K562 (cell line): ENCODE results near the gene CTU1. TPM values are rescaled to one million over a fixed set of nuclear protein-coding genes. Genes with fewer than 3 reads are reported as not detected.

Experiments used
- ADNP ChIP-seq: fragments of 200-800 bp; sonication (Bioruptor generic); IDR thresholded peaks from 2 replicates; pipeline ENCODE4 v1.6.1; 2016; ENCODE audit warnings: missing genetic modification characterization, missing compliant biosample characterization
- CBX8 ChIP-seq: fragments of 200-600 bp; sonication (generic); IDR thresholded peaks from 2 replicates; pipeline ENCODE4 v1.6.1; 2012; ENCODE audit warnings: borderline replicate concordance, mixed run types, low read depth, mild to moderate bottlenecking, moderate library complexity, mixed read lengths, low read length, control low read depth, inconsistent platforms; ENCODE audit not compliant: poor library complexity, severe bottlenecking; ENCODE audit errors: extremely low read depth
- ESRRA ChIP-seq: fragments of 450-650 bp; IDR thresholded peaks from 2 replicates; pipeline ENCODE4 v1.6.1; 2014; ENCODE audit warnings: low read depth, mild to moderate bottlenecking, moderate library complexity, borderline replicate concordance
- EWSR1 ChIP-seq: fragments of 450-650 bp; IDR thresholded peaks from 2 replicates; pipeline ENCODE4 v1.6.1; 2018; ENCODE audit warnings: borderline replicate concordance, mild to moderate bottlenecking, low read depth, moderate library complexity; ENCODE audit not compliant: partially characterized antibody
- HLTF ChIP-seq: fragments of 450-650 bp; IDR thresholded peaks from 2 replicates; pipeline ENCODE4 v1.6.1; 2016
- HMG20B ChIP-seq: fragments of 250-450 bp; sonication (Bioruptor Pico); IDR thresholded peaks from 2 replicates; pipeline ENCODE4 v1.5.0; 2021; ENCODE audit warnings: mild to moderate bottlenecking
- LCOR ChIP-seq: sonication (generic); formaldehyde crosslinking; IDR thresholded peaks from 2 replicates; pipeline ENCODE4 v1.8.0; 2022; ENCODE audit warnings: mild to moderate bottlenecking, missing genetic modification reagents
- PRPF4 ChIP-seq: fragments of 200-400 bp; formaldehyde crosslinking; IDR thresholded peaks from one replicate; pipeline ENCODE4 v1.6.1; 2017; ENCODE audit warnings: low read length, low read depth, mild to moderate bottlenecking; ENCODE audit not compliant: insufficient read depth, poor library complexity, severe bottlenecking
- ZBTB7A ChIP-seq: IDR thresholded peaks from 2 replicates; pipeline ENCODE4 v1.6.1; 2011; ENCODE audit warnings: low read depth, mild to moderate bottlenecking, low read length, moderate library complexity, borderline replicate concordance; ENCODE audit not compliant: control insufficient read depth
- ZNF57 ChIP-seq: fragments of 450-650 bp; formaldehyde crosslinking; IDR thresholded peaks from 2 replicates; pipeline ENCODE4 v1.4.0; 2020; ENCODE audit warnings: mild to moderate bottlenecking, moderate library complexity
- ZNF589 ChIP-seq: fragments of 200-800 bp; sonication (Bioruptor generic); IDR thresholded peaks from 2 replicates; pipeline ENCODE4 v1.6.1; 2016; ENCODE audit warnings: low read depth, missing genetic modification characterization, missing compliant biosample characterization
- polyA plus RNA-seq, 8 experiments: library from polyadenylated mRNA; depleted of rRNA in 4 of 8; stranded (reverse) in 5 of 8; unstranded in 3 of 8; fragments of >200 nt; fragmentation: Nextera tagmentation in 2 of 8; fragmentation: Illumina TruSeq in 1 of 8; extraction: Ambion mirVana in 2 of 8; extraction: Trizol in 1 of 8; gene quantifications; 2 replicates each; pipeline versions ENCODE4 v1.2.1 to v1.2.3, GENCODE V29; 2011 to 2014; ENCODE audit warnings: inconsistent platforms in 1 of 8, missing spikeins in 1 of 8
- total RNA-seq, 7 experiments: library from RNA; depleted of rRNA in 6 of 7; stranded (reverse); fragments of >200 nt in 6 of 7; fragmentation: Illumina TruSeq in 2 of 7; extraction: Trizol in 2 of 7; gene quantifications; 2 replicates each; pipeline versions ENCODE4 v1.2.1 to v1.2.3, GENCODE V29; 2011 to 2021; ENCODE audit warnings: low replicate concordance in 1 of 7
- TF ChIP-seq, protein P1 (sequence below): fragments of 450-650 bp; IDR thresholded peaks from 2 replicates; pipeline ENCODE4 v1.6.1; 2017; ENCODE audit warnings: antibody characterized with exemption, mild to moderate bottlenecking
- TF ChIP-seq, protein P2 (sequence below), 2 experiments: fragments of 450-650 bp; conservative IDR thresholded peaks; 2 replicates each; pipeline ENCODE4 v1.6.1; 2017; ENCODE audit warnings: mild to moderate bottlenecking in 2 of 2, moderate library complexity in 2 of 2
- TF ChIP-seq, protein P3 (sequence below): sonication (generic); formaldehyde crosslinking; IDR thresholded peaks from 2 replicates; pipeline ENCODE4 v1.5.0; 2020; ENCODE audit warnings: missing genetic modification reagents
- TF ChIP-seq, protein P4 (sequence below): fragments of 450-650 bp; IDR thresholded peaks from 2 replicates; pipeline ENCODE4 v1.6.1; 2016; ENCODE audit warnings: mild to moderate bottlenecking
- TF ChIP-seq, protein P5 (sequence below): IDR thresholded peaks from 2 replicates; pipeline ENCODE4 v1.6.1; 2011; ENCODE audit not compliant: insufficient read length; ENCODE audit errors: extremely low read depth

Gene CTU1
- total and polyA plus RNA-seq, 9 of the 15 experiments (the other 6 are each of a cell fraction or from before 2014, with no cell fraction given), result 0.03 to 18.4 (median 2.3) TPM; not detected in 1

DNA sequence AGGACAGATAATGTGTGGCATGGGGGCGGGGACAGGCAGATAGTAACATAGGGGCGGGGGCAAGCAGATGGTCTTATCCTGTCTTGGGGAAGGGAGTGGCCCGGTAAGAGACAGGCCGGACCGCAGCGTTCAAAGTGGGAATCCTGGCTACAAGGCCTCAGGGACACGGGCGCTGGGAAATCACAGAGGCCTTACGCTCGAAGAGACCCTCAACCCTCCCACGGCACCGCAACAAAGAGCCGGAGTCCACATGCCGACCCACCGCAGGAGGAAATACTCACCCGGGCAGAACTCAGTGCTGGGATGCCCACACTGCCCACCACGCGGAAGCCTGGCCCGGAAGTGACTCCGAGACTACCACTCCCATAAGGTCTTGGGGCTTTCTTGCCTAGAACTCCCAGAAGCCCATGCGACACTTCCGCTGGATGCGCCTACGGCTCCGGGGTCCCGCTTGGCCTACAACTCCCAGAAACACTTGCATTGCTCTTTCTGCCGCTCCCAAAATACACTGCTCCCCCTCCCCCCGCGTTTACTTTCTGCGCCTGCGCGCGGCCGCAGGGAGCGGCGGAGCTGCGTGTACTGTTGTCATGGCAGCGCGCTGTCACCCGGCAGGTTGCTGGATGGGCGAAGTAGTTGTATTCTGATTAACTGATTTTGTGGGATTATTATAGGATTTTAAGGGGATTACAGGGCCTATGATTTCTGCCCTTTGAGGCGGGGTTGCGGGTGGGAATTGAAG lies at the start of gene CTU1 (continued):
- TF ChIP-seq, protein P1, sequence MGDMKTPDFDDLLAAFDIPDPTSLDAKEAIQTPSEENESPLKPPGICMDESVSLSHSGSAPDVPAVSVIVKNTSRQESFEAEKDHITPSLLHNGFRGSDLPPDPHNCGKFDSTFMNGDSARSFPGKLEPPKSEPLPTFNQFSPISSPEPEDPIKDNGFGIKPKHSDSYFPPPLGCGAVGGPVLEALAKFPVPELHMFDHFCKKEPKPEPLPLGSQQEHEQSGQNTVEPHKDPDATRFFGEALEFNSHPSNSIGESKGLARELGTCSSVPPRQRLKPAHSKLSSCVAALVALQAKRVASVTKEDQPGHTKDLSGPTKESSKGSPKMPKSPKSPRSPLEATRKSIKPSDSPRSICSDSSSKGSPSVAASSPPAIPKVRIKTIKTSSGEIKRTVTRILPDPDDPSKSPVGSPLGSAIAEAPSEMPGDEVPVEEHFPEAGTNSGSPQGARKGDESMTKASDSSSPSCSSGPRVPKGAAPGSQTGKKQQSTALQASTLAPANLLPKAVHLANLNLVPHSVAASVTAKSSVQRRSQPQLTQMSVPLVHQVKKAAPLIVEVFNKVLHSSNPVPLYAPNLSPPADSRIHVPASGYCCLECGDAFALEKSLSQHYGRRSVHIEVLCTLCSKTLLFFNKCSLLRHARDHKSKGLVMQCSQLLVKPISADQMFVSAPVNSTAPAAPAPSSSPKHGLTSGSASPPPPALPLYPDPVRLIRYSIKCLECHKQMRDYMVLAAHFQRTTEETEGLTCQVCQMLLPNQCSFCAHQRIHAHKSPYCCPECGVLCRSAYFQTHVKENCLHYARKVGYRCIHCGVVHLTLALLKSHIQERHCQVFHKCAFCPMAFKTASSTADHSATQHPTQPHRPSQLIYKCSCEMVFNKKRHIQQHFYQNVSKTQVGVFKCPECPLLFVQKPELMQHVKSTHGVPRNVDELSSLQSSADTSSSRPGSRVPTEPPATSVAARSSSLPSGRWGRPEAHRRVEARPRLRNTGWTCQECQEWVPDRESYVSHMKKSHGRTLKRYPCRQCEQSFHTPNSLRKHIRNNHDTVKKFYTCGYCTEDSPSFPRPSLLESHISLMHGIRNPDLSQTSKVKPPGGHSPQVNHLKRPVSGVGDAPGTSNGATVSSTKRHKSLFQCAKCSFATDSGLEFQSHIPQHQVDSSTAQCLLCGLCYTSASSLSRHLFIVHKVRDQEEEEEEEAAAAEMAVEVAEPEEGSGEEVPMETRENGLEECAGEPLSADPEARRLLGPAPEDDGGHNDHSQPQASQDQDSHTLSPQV, result peak; percentile 69
- TF ChIP-seq HMG20B, result no peak
- TF ChIP-seq LCOR, result 0 out of 2 replicates have a peak, but pooled peaks have one; percentile 96
- TF ChIP-seq EWSR1, result no peak
- no peak for TF ChIP-seq ZNF589 (CRISPR knock-in tag)
- TF ChIP-seq ZBTB7A, result peak; percentile 30; the same call in 1 of the 2 replicates
- TF ChIP-seq, protein P2, sequence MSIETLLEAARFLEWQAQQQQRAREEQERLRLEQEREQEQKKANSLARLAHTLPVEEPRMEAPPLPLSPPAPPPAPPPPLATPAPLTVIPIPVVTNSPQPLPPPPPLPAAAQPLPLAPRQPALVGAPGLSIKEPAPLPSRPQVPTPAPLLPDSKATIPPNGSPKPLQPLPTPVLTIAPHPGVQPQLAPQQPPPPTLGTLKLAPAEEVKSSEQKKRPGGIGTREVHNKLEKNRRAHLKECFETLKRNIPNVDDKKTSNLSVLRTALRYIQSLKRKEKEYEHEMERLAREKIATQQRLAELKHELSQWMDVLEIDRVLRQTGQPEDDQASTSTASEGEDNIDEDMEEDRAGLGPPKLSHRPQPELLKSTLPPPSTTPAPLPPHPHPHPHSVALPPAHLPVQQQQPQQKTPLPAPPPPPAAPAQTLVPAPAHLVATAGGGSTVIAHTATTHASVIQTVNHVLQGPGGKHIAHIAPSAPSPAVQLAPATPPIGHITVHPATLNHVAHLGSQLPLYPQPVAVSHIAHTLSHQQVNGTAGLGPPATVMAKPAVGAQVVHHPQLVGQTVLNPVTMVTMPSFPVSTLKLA (conservative IDR thresholded peaks at IDR 0.05), result peak; percentile 92 to 95
- TF ChIP-seq, protein P3, sequence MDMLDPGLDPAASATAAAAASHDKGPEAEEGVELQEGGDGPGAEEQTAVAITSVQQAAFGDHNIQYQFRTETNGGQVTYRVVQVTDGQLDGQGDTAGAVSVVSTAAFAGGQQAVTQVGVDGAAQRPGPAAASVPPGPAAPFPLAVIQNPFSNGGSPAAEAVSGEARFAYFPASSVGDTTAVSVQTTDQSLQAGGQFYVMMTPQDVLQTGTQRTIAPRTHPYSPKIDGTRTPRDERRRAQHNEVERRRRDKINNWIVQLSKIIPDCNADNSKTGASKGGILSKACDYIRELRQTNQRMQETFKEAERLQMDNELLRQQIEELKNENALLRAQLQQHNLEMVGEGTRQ (CRISPR knock-in tag), result no peak
- no peak for TF ChIP-seq PRPF4
- TF ChIP-seq, protein P4, sequence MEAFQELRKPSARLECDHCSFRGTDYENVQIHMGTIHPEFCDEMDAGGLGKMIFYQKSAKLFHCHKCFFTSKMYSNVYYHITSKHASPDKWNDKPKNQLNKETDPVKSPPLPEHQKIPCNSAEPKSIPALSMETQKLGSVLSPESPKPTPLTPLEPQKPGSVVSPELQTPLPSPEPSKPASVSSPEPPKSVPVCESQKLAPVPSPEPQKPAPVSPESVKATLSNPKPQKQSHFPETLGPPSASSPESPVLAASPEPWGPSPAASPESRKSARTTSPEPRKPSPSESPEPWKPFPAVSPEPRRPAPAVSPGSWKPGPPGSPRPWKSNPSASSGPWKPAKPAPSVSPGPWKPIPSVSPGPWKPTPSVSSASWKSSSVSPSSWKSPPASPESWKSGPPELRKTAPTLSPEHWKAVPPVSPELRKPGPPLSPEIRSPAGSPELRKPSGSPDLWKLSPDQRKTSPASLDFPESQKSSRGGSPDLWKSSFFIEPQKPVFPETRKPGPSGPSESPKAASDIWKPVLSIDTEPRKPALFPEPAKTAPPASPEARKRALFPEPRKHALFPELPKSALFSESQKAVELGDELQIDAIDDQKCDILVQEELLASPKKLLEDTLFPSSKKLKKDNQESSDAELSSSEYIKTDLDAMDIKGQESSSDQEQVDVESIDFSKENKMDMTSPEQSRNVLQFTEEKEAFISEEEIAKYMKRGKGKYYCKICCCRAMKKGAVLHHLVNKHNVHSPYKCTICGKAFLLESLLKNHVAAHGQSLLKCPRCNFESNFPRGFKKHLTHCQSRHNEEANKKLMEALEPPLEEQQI, result no peak
- TF ChIP-seq ZNF57 (CRISPR knock-in tag), result no peak
- no peak for TF ChIP-seq ADNP (tag)
- TF ChIP-seq CBX8, result no peak
- TF ChIP-seq ESRRA, result 0 out of 2 replicates have a peak, but pooled peaks have one; percentile 27
- TF ChIP-seq, protein P5, sequence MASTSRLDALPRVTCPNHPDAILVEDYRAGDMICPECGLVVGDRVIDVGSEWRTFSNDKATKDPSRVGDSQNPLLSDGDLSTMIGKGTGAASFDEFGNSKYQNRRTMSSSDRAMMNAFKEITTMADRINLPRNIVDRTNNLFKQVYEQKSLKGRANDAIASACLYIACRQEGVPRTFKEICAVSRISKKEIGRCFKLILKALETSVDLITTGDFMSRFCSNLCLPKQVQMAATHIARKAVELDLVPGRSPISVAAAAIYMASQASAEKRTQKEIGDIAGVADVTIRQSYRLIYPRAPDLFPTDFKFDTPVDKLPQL, result no peak
- TF ChIP-seq HLTF, result no peak
